ENCODE measurements around the gene LMBRD1.
A peak's percentile ranks its signal among the peaks of the same experiment; 100 is the strongest.

DNA sequence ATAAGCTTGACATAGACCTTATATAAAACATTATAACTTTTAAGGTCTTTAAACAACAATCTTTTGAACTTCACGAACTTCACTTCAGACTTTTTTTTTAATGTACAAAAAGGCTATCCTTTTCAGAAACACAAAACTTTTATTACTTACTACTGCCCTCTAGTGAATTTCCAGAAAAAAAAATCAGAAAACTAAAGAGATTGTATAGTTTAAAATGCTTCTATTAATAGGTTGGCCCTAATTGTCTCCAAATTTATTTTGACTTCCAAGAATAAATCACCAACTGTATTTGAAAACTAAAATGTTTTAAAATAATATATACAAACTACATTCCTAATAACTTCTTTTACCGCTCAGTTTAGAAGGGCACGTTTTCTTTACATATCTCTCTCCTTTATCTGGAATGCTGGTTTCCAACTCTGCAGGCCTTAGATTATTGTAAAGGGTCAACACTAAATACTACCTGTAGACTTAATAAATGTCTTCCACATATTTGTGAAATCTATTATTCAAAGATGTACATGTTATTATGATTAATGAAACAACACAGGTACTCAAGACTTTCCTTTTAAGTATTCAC is 66.8 kb downstream of the LMBRD1 start:
- TF ChIP-seq CTCF (IDR thresholded peaks at IDR 0.05) (peak in 3 of 5 experiments; percentile 10 to 28 (median 25)), EP300 (IDR thresholded peaks at IDR 0.05) (no peak), POLR2A (IDR thresholded peaks at IDR 0.05) (no peak)

All from tibial nerve (tissue), 4 donors.